Endothelial cell of umbilical vein (primary cell): ENCODE results near the gene PCBP4. TPM values are rescaled to one million over a fixed set of nuclear protein-coding genes. Genes with fewer than 3 reads are reported as not detected.

Source experiments
- BruUV-seq: library from RNA; stranded (reverse); fragments of 400-500 nt; replicated peaks from 2 replicates; lab custom pipeline; 2021; lab: Mats Ljungman, UMichigan
- CTCF ChIA-PET: fragments of 300-600, 350-600 bp; sonication (Branson Sonifier 250); formaldehyde crosslinking; loops from one replicate; lab custom pipeline; 2021; ENCODE audit warnings: antibody characterized with exemption, inconsistent platforms; lab: Charles Lee
- POLR2A ChIA-PET: fragments of 300-600, 350-600 bp; sonication (Branson Sonifier 250); formaldehyde crosslinking; loops from one replicate; lab custom pipeline; 2021; ENCODE audit warnings: antibody characterized with exemption, inconsistent platforms; lab: Charles Lee
- DNase-seq: peaks from one replicate; pipeline ENCODE4 v3.0.0-alpha.2; 2011; ENCODE audit warnings: low read depth, low spot score
- FAIRE-seq: peaks from 2 replicates; lab custom pipeline; 2011; peaks lifted over from hg19 to GRCh38; lab: Jason Lieb, UNC
- H2AFZ ChIP-seq: 2 replicates; pipeline ENCODE4 v1.6.0; 2012; ENCODE audit warnings: low read depth, low read length, control low read depth, inconsistent platforms
- H3K27ac ChIP-seq: 2 replicates; pipeline ENCODE4 v1.5.1; 2011; ENCODE audit warnings: low read depth, mild to moderate bottlenecking, control low read depth, low read length, moderate library complexity; ENCODE audit not compliant: insufficient read depth
- H3K27me3 ChIP-seq, 2 experiments: 2 replicates each; pipeline versions ENCODE4 v1.6.0 to v1.6.1; 2011; ENCODE audit warnings: low read length in 2 of 2, mixed read lengths in 1 of 2; ENCODE audit not compliant: control insufficient read depth in 2 of 2, insufficient read depth in 2 of 2
- H3K36me3 ChIP-seq, 2 experiments: 2 replicates in 1 of 2; 3 replicates in 1 of 2; pipeline ENCODE4 v1.5.1; 2011; ENCODE audit warnings: low read length in 2 of 2, mild to moderate bottlenecking in 1 of 2, moderate library complexity in 1 of 2; ENCODE audit not compliant: control insufficient read depth in 2 of 2, insufficient read depth in 2 of 2; ENCODE audit errors: extremely low read depth in 1 of 2
- H3K4me1 ChIP-seq: 3 replicates; pipeline ENCODE4 v1.5.1; 2011; ENCODE audit warnings: mild to moderate bottlenecking, low read length; ENCODE audit not compliant: control insufficient read depth, insufficient read depth; ENCODE audit errors: extremely low read depth
- H3K4me2 ChIP-seq: 2 replicates; pipeline ENCODE4 v1.6.1; 2011; ENCODE audit warnings: low read length, control low read depth, mixed read lengths; ENCODE audit not compliant: insufficient read depth
- H3K4me3 ChIP-seq, 3 experiments: fragments of 200-600 bp in 1 of 3; sonication (generic), shearing (Covaris generic) in 1 of 3; replicated peaks in 1 of 3; 2 replicates each; pipeline ENCODE4 v1.5.1; 2011 to 2016; ENCODE audit warnings: control low read depth in 3 of 3, low read length in 3 of 3, mild to moderate bottlenecking in 2 of 3, inconsistent platforms in 1 of 3, low read depth in 1 of 3, moderate library complexity in 1 of 3; ENCODE audit not compliant: insufficient read depth in 1 of 3
- H3K79me2 ChIP-seq: 2 replicates; pipeline ENCODE4 v1.6.0; 2012; ENCODE audit warnings: low read length, inconsistent platforms; ENCODE audit not compliant: control insufficient read depth, insufficient read depth
- H3K9ac ChIP-seq: replicated peaks from 2 replicates; pipeline ENCODE3; 2011; ENCODE audit warnings: low read length, control low read depth; ENCODE audit not compliant: insufficient read depth; ENCODE audit errors: extremely low read depth
- H3K9me1 ChIP-seq: replicated peaks from 3 replicates; pipeline ENCODE4 v1.6.0; 2011; ENCODE audit warnings: mild to moderate bottlenecking, low read length; ENCODE audit not compliant: control insufficient read depth, insufficient read depth; ENCODE audit errors: extremely low read depth
- H3K9me3 ChIP-seq: replicated peaks from 2 replicates; pipeline ENCODE4 v1.5.1; 2012; ENCODE audit warnings: low read length, inconsistent platforms; ENCODE audit not compliant: control insufficient read depth, insufficient read depth
- H4K20me1 ChIP-seq: replicated peaks from 2 replicates; pipeline ENCODE3; 2011; ENCODE audit warnings: mild to moderate bottlenecking, low read length; ENCODE audit not compliant: control insufficient read depth, insufficient read depth; ENCODE audit errors: extremely low read depth
- CTCF ChIP-seq, 2 donors: IDR thresholded peaks; 1 replicate in 1 of 2; 2 replicates in 1 of 2; pipeline ENCODE4 v1.5.1; 2011; ENCODE audit warnings: low read length in 2 of 2, mild to moderate bottlenecking in 2 of 2, moderate library complexity in 2 of 2, control low read depth in 1 of 2, inconsistent platforms in 1 of 2, low read depth in 1 of 2; ENCODE audit not compliant: insufficient read depth in 1 of 2; ENCODE audit errors: extremely low read depth in 1 of 2
- EZH2 ChIP-seq: IDR thresholded peaks from 2 replicates; pipeline ENCODE4 v1.6.1; 2012; ENCODE audit warnings: borderline replicate concordance, low read depth, mild to moderate bottlenecking, moderate library complexity, low read length, inconsistent platforms; ENCODE audit not compliant: severe bottlenecking
- FOS ChIP-seq: IDR thresholded peaks from 2 replicates; pipeline ENCODE4 v1.6.1; 2011; ENCODE audit warnings: mild to moderate bottlenecking, low read length, moderate library complexity, borderline replicate concordance; ENCODE audit not compliant: insufficient read depth
- GATA2 ChIP-seq: IDR thresholded peaks from 2 replicates; pipeline ENCODE4 v1.7.0; 2011; ENCODE audit warnings: low read depth, mild to moderate bottlenecking, moderate library complexity, mixed read lengths, low read length; ENCODE audit not compliant: insufficient read length, insufficient read depth
- JUN ChIP-seq: IDR thresholded peaks from 2 replicates; pipeline ENCODE4 v1.6.1; 2011; ENCODE audit warnings: borderline replicate concordance, low read depth; ENCODE audit not compliant: insufficient read length, insufficient read depth
- MYC ChIP-seq: IDR thresholded peaks from one replicate; pipeline ENCODE4 v1.6.1; 2011; ENCODE audit warnings: mild to moderate bottlenecking, low read depth, low read length
- POLR2A ChIP-seq: IDR thresholded peaks from 2 replicates; pipeline ENCODE4 v1.6.1; 2012; ENCODE audit warnings: low read depth, mild to moderate bottlenecking, control low read depth, low read length
- POLR2AphosphoS5 ChIP-seq: IDR thresholded peaks from 2 replicates; pipeline ENCODE4 v1.6.1; 2012; ENCODE audit warnings: low read depth, mild to moderate bottlenecking, control low read depth, low read length, moderate library complexity; ENCODE audit not compliant: insufficient read depth
- dilution Hi-C: fragments of 300-500 bp; cut with MboI; formaldehyde crosslinking; loops from one replicate; pipeline ENCODE4 v1.15.0; 2019; ENCODE audit warnings: low sequenced_read_pairs; ENCODE audit not compliant: extremely low pct_ligation_motif_present
- intact Hi-C: fragments of 100-400 bp; cut with micrococcal nuclease; formaldehyde crosslinking; loops from one replicate; pipeline ENCODE4 v1.10.0; 2022
- polyA plus RNA-seq, 4 experiments: library from polyadenylated mRNA; depleted of rRNA in 3 of 4; stranded (reverse) in 3 of 4; unstranded in 1 of 4; fragments of >200 nt; gene quantifications; 2 replicates each; pipeline versions ENCODE4 v1.2.1 to v1.2.3, GENCODE V29; 2011 to 2012; ENCODE audit warnings: missing spikeins in 1 of 4
- total RNA-seq: library from RNA; stranded (reverse); gene quantifications from 2 replicates; pipeline ENCODE4 v1.2.3, GENCODE V29; 2021
- TF ChIP-seq, protein P1 (sequence below): IDR thresholded peaks from 2 replicates; pipeline ENCODE4 v1.6.1; 2011; ENCODE audit not compliant: insufficient read depth, insufficient read length

Gene PCBP4
- total and polyA plus RNA-seq, 2 donors (not counting 3 experiments of a cell fraction or from before 2014, with no cell fraction given) = 46.5 to 63.1 TPM

DNA sequence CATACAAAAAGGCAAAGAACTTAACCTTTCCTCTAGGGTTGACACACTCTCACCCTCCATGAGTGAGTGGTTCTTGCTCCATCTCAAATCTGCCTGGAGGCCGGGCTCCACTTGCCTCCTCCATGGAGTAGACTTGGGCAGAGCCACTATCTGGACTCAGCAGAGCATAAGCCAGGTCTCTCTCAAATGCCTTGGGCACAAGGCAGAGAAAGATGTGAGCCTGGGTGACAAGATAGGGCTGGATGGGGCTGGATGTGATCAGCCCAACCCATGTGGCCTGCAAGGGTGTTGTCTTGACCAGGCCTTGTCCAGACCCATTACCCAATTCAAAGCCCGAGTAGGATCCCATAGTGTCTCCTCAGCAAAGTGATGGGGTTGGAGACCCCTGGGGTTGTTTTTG, 32.6 kb upstream of the PCBP4 start:
- dilution Hi-C loops = loop anchor here (10.0 kb wide), 1 partner anchor 145 kb away; no protein-coding TSS in a partner anchor
- Histone ChIP-seq H3K27me3 (no peaks in the 10 kb centered on the region), H2AFZ (no peak overlapping the region), H3K9ac (no peak overlapping the region), H3K36me3 (peaks cover 0 to under 1% of the 10 kb centered on the region in 2 experiments), H3K9me3 (no peaks in the 10 kb centered on the region), H3K4me2 (no peak overlapping the region), H3K27ac (no peak overlapping the region), H3K4me3 (no peak overlapping the region), H4K20me1 (no peaks in the 10 kb centered on the region), H3K79me2 (peaks cover 9% of the 10 kb centered on the region), H3K4me1 (peaks cover 9% of the 10 kb centered on the region), H3K9me1 (no peaks in the 10 kb centered on the region)
- intact Hi-C loops = loop anchor here (5.0 kb wide), 2 partner anchors 197 to 217 kb away; partner anchors contain the start of gene ALAS1
- DNase-seq = no peak
- ChIA-PET CTCF (interaction anchor here (2.4 to 10.4 kb wide), 4 partner anchors 12 to 142 kb away, joined by 14 to 260 read pairs (median 143); partner anchors contain the start of gene DUSP7), POLR2A (no interaction called here)
- no peak for FAIRE-seq
- no TSS peak for BruUV-seq
- TF ChIP-seq EZH2 = no peak
- TF ChIP-seq, protein P1, sequence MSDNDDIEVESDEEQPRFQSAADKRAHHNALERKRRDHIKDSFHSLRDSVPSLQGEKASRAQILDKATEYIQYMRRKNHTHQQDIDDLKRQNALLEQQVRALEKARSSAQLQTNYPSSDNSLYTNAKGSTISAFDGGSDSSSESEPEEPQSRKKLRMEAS = no peak
- no peak for TF ChIP-seq MYC
- no peak for TF ChIP-seq GATA2
- TF ChIP-seq POLR2AphosphoS5 = no peak
- no peak for TF ChIP-seq CTCF (IDR thresholded peaks at IDR 0.05; ENCODE audit: extremely low read depth in 1 of 2, insufficient read depth in 1 of 2, low read depth in 1 of 2, low read length in 2 of 2)
- no peak for TF ChIP-seq JUN
- TF ChIP-seq POLR2A = no peak
- TF ChIP-seq FOS = no peak
